SK-N-SH treated with all-trans-retinoic acid at 6 μM for 48 hours (cell line): ENCODE results near the gene C17orf50.

Experiments
- ATAC-seq: fragments of 200-7000 bp; cut with Tn5 transposase; 3 replicates; pipeline ENCODE4 v1.9.1; 2020; ENCODE audit warnings: mild to moderate bottlenecking, moderate library complexity
- ARNTL ChIP-seq: fragments of 450-650 bp; formaldehyde crosslinking; IDR thresholded peaks from 2 replicates; pipeline ENCODE4 v1.5.0; 2020; ENCODE audit warnings: low read depth, mild to moderate bottlenecking, moderate library complexity, borderline replicate concordance
- BACH2 ChIP-seq: fragments of 250-450 bp; sonication (Bioruptor Pico); IDR thresholded peaks from 2 replicates; pipeline ENCODE4 v1.9.0; 2021; ENCODE audit warnings: mild to moderate bottlenecking, borderline replicate concordance
- CSDC2 ChIP-seq: fragments of 250-450 bp; sonication (Bioruptor Pico); IDR thresholded peaks from 2 replicates; pipeline ENCODE4 v1.5.0; 2020; ENCODE audit warnings: mild to moderate bottlenecking, moderate library complexity
- GLIS3 ChIP-seq: fragments of 250-450 bp; sonication (Bioruptor Pico); IDR thresholded peaks from 2 replicates; pipeline ENCODE4 v1.5.0; 2020; ENCODE audit warnings: mild to moderate bottlenecking, moderate library complexity
- ISL1 ChIP-seq: fragments of 250-450 bp; sonication (Bioruptor Pico); IDR thresholded peaks from 2 replicates; pipeline ENCODE4 v2.1.2; 2022; ENCODE audit warnings: mild to moderate bottlenecking, moderate library complexity
- OSR1 ChIP-seq: fragments of 250-450 bp; sonication (Bioruptor Pico); IDR thresholded peaks from 2 replicates; pipeline ENCODE4 v1.8.0; 2022; ENCODE audit warnings: moderate library complexity, mild to moderate bottlenecking, inconsistent platforms
- PPARA ChIP-seq: fragments of 250-450 bp; sonication (Bioruptor Pico); IDR thresholded peaks from 2 replicates; pipeline ENCODE4 v1.5.0; 2020; ENCODE audit warnings: mild to moderate bottlenecking, borderline replicate concordance
- SNAI2 ChIP-seq: fragments of 250-450 bp; sonication (Bioruptor Pico); IDR thresholded peaks from 2 replicates; pipeline ENCODE4 v1.5.0; 2020; ENCODE audit warnings: mild to moderate bottlenecking, moderate library complexity
- TCF4 ChIP-seq: fragments of 250-450 bp; sonication (Bioruptor Pico); IDR thresholded peaks from 2 replicates; pipeline ENCODE4 v1.8.0; 2021; ENCODE audit warnings: mild to moderate bottlenecking, moderate library complexity, borderline replicate concordance
- TOX ChIP-seq: fragments of 250-450 bp; sonication (Bioruptor Pico); IDR thresholded peaks from 2 replicates; pipeline ENCODE4 v1.8.0; 2021; ENCODE audit warnings: mild to moderate bottlenecking, moderate library complexity, borderline replicate concordance
- ZC3H10 ChIP-seq: fragments of 250-450 bp; sonication (Bioruptor Pico); IDR thresholded peaks from 2 replicates; pipeline ENCODE4 v1.5.1; 2021; ENCODE audit warnings: mild to moderate bottlenecking, moderate library complexity
- ZFP3 ChIP-seq: fragments of 250-450 bp; sonication (Bioruptor Pico); IDR thresholded peaks from 2 replicates; pipeline ENCODE4 v1.5.0; 2020; ENCODE audit warnings: mild to moderate bottlenecking, moderate library complexity
- ZFP30 ChIP-seq: fragments of 450-650 bp; formaldehyde crosslinking; IDR thresholded peaks from 2 replicates; pipeline ENCODE4 v1.5.0; 2022; ENCODE audit warnings: mild to moderate bottlenecking, moderate library complexity
- ZNF565 ChIP-seq: fragments of 450-650 bp; formaldehyde crosslinking; conservative IDR thresholded peaks from 2 replicates; pipeline ENCODE4 v1.5.0; 2020; ENCODE audit warnings: low read depth, mild to moderate bottlenecking, moderate library complexity
- ZNF70 ChIP-seq: fragments of 450-650 bp; formaldehyde crosslinking; IDR thresholded peaks from 2 replicates; pipeline ENCODE4 v1.5.0; 2020; ENCODE audit warnings: mild to moderate bottlenecking, moderate library complexity
- ZNF8 ChIP-seq: fragments of 450-650 bp; formaldehyde crosslinking; IDR thresholded peaks from 2 replicates; pipeline ENCODE4 v1.5.0; 2020; ENCODE audit warnings: mild to moderate bottlenecking, moderate library complexity
- TF ChIP-seq, protein P1 (sequence below): fragments of 250-450 bp; sonication (Bioruptor Pico); IDR thresholded peaks from 2 replicates; pipeline ENCODE4 v1.5.1; 2021; ENCODE audit warnings: mild to moderate bottlenecking, moderate library complexity
- TF ChIP-seq, protein P2 (sequence below): fragments of 250-450 bp; sonication (Bioruptor Pico); IDR thresholded peaks from 2 replicates; pipeline ENCODE4 v1.8.0; 2021; ENCODE audit warnings: low read depth, mild to moderate bottlenecking, moderate library complexity, borderline replicate concordance
- TF ChIP-seq, protein P3 (sequence below): fragments of 250-450 bp; sonication (Bioruptor Pico); IDR thresholded peaks from 2 replicates; pipeline ENCODE4 v1.8.0; 2020; ENCODE audit warnings: mild to moderate bottlenecking, moderate library complexity, borderline replicate concordance
- TF ChIP-seq, protein P4 (sequence below): fragments of 250-450 bp; sonication (Bioruptor Pico); IDR thresholded peaks from 2 replicates; pipeline ENCODE4 v1.5.0; 2020; ENCODE audit warnings: mild to moderate bottlenecking, moderate library complexity

C17orf50 gene

DNA sequence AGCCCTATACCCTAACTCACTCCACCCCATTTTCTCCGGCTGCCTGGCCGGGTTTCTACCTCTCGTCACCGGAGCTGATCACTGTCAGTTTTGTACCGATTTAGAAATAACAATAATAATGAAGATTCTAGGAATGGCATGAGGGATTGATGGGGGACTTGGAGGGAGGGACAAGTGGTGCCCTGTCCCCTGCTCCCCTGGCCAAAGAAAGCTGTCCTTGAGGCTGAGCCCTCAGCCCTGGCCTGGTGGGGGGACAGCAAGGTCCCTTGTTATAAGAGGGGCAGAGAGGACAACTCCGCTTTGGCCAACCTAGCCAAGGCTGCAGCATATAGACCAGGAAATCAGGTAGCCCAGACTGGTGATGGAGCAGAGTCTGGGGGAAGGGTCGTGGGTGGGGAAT is 18.2 kb upstream of the C17orf50 start:
- ATAC-seq: no peak
- TF ChIP-seq, protein P1, sequence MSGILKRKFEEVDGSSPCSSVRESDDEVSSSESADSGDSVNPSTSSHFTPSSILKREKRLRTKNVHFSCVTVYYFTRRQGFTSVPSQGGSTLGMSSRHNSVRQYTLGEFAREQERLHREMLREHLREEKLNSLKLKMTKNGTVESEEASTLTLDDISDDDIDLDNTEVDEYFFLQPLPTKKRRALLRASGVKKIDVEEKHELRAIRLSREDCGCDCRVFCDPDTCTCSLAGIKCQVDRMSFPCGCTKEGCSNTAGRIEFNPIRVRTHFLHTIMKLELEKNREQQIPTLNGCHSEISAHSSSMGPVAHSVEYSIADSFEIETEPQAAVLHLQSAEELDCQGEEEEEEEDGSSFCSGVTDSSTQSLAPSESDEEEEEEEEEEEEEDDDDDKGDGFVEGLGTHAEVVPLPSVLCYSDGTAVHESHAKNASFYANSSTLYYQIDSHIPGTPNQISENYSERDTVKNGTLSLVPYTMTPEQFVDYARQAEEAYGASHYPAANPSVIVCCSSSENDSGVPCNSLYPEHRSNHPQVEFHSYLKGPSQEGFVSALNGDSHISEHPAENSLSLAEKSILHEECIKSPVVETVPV (CRISPR knock-in tag): no peak
- TF ChIP-seq GLIS3 (no peak), ARNTL (CRISPR knock-in tag) (no peak), ZC3H10 (CRISPR knock-in tag) (no peak), SNAI2 (CRISPR knock-in tag) (no peak), TCF4 (CRISPR knock-in tag) (no peak), ZNF8 (CRISPR knock-in tag) (no peak), ZFP30 (CRISPR knock-in tag) (no peak), ISL1 (CRISPR knock-in tag) (no peak), PPARA (CRISPR knock-in tag) (no peak), BACH2 (CRISPR knock-in tag) (no peak), OSR1 (no peak), ZNF70 (CRISPR knock-in tag) (no peak), ZNF565 (CRISPR knock-in tag) (no peak), TOX (no peak)
- TF ChIP-seq, protein P2, sequence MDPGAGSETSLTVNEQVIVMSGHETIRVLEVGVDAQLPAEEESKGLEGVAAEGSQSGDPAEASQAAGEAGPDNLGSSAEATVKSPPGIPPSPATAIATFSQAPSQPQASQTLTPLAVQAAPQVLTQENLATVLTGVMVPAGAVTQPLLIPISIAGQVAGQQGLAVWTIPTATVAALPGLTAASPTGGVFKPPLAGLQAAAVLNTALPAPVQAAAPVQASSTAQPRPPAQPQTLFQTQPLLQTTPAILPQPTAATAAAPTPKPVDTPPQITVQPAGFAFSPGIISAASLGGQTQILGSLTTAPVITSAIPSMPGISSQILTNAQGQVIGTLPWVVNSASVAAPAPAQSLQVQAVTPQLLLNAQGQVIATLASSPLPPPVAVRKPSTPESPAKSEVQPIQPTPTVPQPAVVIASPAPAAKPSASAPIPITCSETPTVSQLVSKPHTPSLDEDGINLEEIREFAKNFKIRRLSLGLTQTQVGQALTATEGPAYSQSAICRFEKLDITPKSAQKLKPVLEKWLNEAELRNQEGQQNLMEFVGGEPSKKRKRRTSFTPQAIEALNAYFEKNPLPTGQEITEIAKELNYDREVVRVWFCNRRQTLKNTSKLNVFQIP: no peak
- TF ChIP-seq, protein P3, sequence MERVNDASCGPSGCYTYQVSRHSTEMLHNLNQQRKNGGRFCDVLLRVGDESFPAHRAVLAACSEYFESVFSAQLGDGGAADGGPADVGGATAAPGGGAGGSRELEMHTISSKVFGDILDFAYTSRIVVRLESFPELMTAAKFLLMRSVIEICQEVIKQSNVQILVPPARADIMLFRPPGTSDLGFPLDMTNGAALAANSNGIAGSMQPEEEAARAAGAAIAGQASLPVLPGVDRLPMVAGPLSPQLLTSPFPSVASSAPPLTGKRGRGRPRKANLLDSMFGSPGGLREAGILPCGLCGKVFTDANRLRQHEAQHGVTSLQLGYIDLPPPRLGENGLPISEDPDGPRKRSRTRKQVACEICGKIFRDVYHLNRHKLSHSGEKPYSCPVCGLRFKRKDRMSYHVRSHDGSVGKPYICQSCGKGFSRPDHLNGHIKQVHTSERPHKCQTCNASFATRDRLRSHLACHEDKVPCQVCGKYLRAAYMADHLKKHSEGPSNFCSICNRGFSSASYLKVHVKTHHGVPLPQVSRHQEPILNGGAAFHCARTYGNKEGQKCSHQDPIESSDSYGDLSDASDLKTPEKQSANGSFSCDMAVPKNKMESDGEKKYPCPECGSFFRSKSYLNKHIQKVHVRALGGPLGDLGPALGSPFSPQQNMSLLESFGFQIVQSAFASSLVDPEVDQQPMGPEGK: no peak
- TF ChIP-seq, protein P4, sequence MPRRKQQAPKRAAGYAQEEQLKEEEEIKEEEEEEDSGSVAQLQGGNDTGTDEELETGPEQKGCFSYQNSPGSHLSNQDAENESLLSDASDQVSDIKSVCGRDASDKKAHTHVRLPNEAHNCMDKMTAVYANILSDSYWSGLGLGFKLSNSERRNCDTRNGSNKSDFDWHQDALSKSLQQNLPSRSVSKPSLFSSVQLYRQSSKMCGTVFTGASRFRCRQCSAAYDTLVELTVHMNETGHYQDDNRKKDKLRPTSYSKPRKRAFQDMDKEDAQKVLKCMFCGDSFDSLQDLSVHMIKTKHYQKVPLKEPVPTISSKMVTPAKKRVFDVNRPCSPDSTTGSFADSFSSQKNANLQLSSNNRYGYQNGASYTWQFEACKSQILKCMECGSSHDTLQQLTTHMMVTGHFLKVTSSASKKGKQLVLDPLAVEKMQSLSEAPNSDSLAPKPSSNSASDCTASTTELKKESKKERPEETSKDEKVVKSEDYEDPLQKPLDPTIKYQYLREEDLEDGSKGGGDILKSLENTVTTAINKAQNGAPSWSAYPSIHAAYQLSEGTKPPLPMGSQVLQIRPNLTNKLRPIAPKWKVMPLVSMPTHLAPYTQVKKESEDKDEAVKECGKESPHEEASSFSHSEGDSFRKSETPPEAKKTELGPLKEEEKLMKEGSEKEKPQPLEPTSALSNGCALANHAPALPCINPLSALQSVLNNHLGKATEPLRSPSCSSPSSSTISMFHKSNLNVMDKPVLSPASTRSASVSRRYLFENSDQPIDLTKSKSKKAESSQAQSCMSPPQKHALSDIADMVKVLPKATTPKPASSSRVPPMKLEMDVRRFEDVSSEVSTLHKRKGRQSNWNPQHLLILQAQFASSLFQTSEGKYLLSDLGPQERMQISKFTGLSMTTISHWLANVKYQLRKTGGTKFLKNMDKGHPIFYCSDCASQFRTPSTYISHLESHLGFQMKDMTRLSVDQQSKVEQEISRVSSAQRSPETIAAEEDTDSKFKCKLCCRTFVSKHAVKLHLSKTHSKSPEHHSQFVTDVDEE (CRISPR knock-in tag): no peak

DNA sequence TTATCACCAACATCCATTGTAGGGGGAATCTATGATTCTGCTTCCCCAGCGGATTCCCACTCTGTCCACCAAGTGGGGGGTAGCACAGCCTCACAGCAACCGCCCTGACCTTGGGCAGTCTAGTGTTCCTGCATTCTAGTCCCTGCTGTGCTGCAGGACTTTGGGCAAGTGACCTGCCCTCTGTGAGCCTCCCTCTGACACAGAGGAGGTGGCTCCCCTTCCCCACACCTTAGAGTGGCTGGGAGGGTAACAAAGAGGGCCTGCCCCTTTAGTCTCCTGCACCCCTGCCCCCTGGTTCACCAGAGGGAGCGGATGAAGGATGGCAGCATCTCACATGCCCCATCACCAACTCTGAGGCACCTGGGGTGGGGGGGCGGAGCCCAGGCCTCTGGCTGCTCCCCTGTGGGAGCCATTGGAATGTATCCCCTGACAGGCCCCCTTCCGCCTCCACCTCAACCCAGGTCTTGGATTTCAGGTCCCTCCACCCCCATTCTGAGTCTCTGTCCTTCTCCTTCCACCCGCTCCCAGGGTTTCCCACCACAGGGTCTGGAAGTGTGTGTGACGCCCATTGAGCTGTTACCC is 17.7 kb upstream of the C17orf50 start:
- no peak for TF ChIP-seq CSDC2 (CRISPR knock-in tag)
- TF ChIP-seq, protein P2: no peak
- no peak for TF ChIP-seq ZNF70 (CRISPR knock-in tag)
- no peak for TF ChIP-seq PPARA (CRISPR knock-in tag)
- TF ChIP-seq, protein P3: no peak
- TF ChIP-seq BACH2 (CRISPR knock-in tag): no peak
- no peak for TF ChIP-seq ZFP3
- no peak for TF ChIP-seq TCF4 (CRISPR knock-in tag)
- ATAC-seq: no peak
